GM12878 (cell line): ENCODE data around the gene TACC2. TPM values are rescaled to one million over a fixed set of nuclear protein-coding genes. Genes with fewer than 3 reads are reported as not detected.

Source experiments
- ATAC-seq: fragments of 200-7000 bp; cut with Tn5 transposase; 3 replicates; pipeline ENCODE4 v1.9.1; 2020; ENCODE audit warnings: mild to moderate bottlenecking, moderate library complexity
- BruUV-seq: library from RNA; stranded (reverse); fragments of 400-500 nt; replicated peaks from 2 replicates; lab custom pipeline; 2021; lab: Mats Ljungman, UMichigan
- CTCF ChIA-PET: fragments of 300-600 bp; sonication (Branson Sonifier 250); formaldehyde crosslinking; extraction: SDS; loops from one replicate; lab custom pipeline; 2021; ENCODE audit warnings: inconsistent platforms; lab: Yijun Ruan, JAX
- POLR2A ChIA-PET: fragments of 350-600 bp; formaldehyde crosslinking; extraction: SDS; loops from one replicate; lab custom pipeline; 2021; ENCODE audit warnings: inconsistent platforms; lab: Charles Lee
- RAD21 ChIA-PET: fragments of 300-600 bp; sonication (Branson Sonifier 250); formaldehyde crosslinking; loops from one replicate; lab custom pipeline; 2023; ENCODE audit warnings: antibody characterized with exemption; ENCODE audit not compliant: unreplicated experiment; lab: Charles Lee
- SMC1A ChIA-PET: fragments of 300-600 bp; sonication (Branson Sonifier 250); formaldehyde crosslinking; loops from one replicate; lab custom pipeline; 2023; ENCODE audit not compliant: unreplicated experiment, uncharacterized antibody; lab: Charles Lee
- DNase-seq: peaks from one replicate; pipeline ENCODE4 v3.0.0-alpha.2; 2011; ENCODE audit warnings: low read depth, low spot score
- FAIRE-seq: peaks from 3 replicates; lab custom pipeline; 2011; peaks lifted over from hg19 to GRCh38; lab: Jason Lieb, UNC
- H2AFZ ChIP-seq: 2 replicates; pipeline ENCODE4 v1.6.0; 2011; ENCODE audit warnings: low read depth, low read length, control low read depth; ENCODE audit not compliant: control insufficient read depth
- H3K27ac ChIP-seq: 2 replicates; pipeline ENCODE4 v1.5.1; 2011; ENCODE audit warnings: control low read depth; ENCODE audit not compliant: control insufficient read depth, insufficient read depth
- H3K27me3 ChIP-seq, 2 experiments: replicated peaks in 1 of 2; 2 replicates each; pipeline versions ENCODE4 v1.6.0 to v1.6.1; 2011; ENCODE audit warnings: low read length in 1 of 2; ENCODE audit not compliant: control insufficient read depth in 2 of 2, insufficient read depth in 2 of 2
- H3K36me3 ChIP-seq, 2 experiments: 2 replicates each; pipeline ENCODE4 v1.5.1; 2011; ENCODE audit warnings: low read length in 1 of 2; ENCODE audit not compliant: control insufficient read depth in 2 of 2, insufficient read depth in 2 of 2
- H3K4me1 ChIP-seq: 2 replicates; pipeline ENCODE4 v1.6.1; 2011; ENCODE audit warnings: mild to moderate bottlenecking, low read length, moderate library complexity, mixed read lengths; ENCODE audit not compliant: control insufficient read depth, insufficient read depth
- H3K4me2 ChIP-seq: 2 replicates; pipeline ENCODE4 v1.6.0; 2011; ENCODE audit warnings: control low read depth; ENCODE audit not compliant: control insufficient read depth, insufficient read depth
- H3K4me3 ChIP-seq: fragments of 200-600 bp; sonication (generic); 2 replicates; pipeline ENCODE4 v1.5.1; 2016
- H3K79me2 ChIP-seq: 2 replicates; pipeline ENCODE4 v1.6.0; 2011; ENCODE audit warnings: low read length; ENCODE audit not compliant: control insufficient read depth, insufficient read depth
- H3K9ac ChIP-seq: 2 replicates; pipeline ENCODE4 v1.8.0; 2011; ENCODE audit warnings: low read length, control low read depth, mixed read lengths; ENCODE audit not compliant: control insufficient read depth, insufficient read depth
- H3K9me3 ChIP-seq: replicated peaks from 3 replicates; pipeline ENCODE4 v1.5.1; 2011; ENCODE audit warnings: mild to moderate bottlenecking, low read length; ENCODE audit not compliant: control insufficient read depth, insufficient read depth
- H4K20me1 ChIP-seq: 2 replicates; pipeline ENCODE4 v1.6.0; 2011; ENCODE audit not compliant: control insufficient read depth, insufficient read depth
- CHD4 ChIP-seq: fragments of 200-600 bp; sonication (generic); IDR thresholded peaks from 2 replicates; pipeline ENCODE4 v1.6.1; 2016; ENCODE audit warnings: mild to moderate bottlenecking
- HCFC1 ChIP-seq: fragments of 150-350 bp; IDR thresholded peaks from 2 replicates; pipeline ENCODE4 v1.6.1; 2014; ENCODE audit warnings: low read length
- MYC ChIP-seq: IDR thresholded peaks from 2 replicates; pipeline ENCODE4 v1.6.1; 2011; ENCODE audit warnings: mild to moderate bottlenecking, low read length, moderate library complexity, inconsistent platforms; ENCODE audit not compliant: insufficient read depth, insufficient replicate concordance, insufficient read length, severe bottlenecking
- PAX8 ChIP-seq: fragments of 450-650 bp; IDR thresholded peaks from 2 replicates; pipeline ENCODE4 v1.6.1; 2017; ENCODE audit warnings: mild to moderate bottlenecking, moderate library complexity
- SMAD1 ChIP-seq: fragments of 450-650 bp; IDR thresholded peaks from 2 replicates; pipeline ENCODE4 v1.6.1; 2018; ENCODE audit warnings: mild to moderate bottlenecking, low read depth; ENCODE audit not compliant: partially characterized antibody
- SPI1 ChIP-seq: IDR thresholded peaks from 2 replicates; pipeline ENCODE4 v1.6.1; 2011; ENCODE audit warnings: low read depth, mild to moderate bottlenecking, low read length, moderate library complexity, borderline replicate concordance; ENCODE audit not compliant: insufficient read depth
- SREBF1 ChIP-seq: IDR thresholded peaks from 2 replicates; pipeline ENCODE4 v1.6.1; 2012; ENCODE audit warnings: mild to moderate bottlenecking, low read length
- ZSCAN29 ChIP-seq: fragments of 450-650 bp; IDR thresholded peaks from 2 replicates; pipeline ENCODE4 v1.6.1; 2017; ENCODE audit warnings: mild to moderate bottlenecking, moderate library complexity
- WGBS: methylation state at CpG from one replicate; pipeline ENCODE4 v1.1.6; 2016; ENCODE audit warnings: low lambda C conversion rate; ENCODE audit not compliant: insufficient replicate concordance, insufficient coverage; ENCODE audit errors: missing lambda C conversion rate; 5-methylcytosine and 5-hydroxymethylcytosine counted together
- in situ Hi-C: fragments of 300-500 bp; cut with MboI; formaldehyde crosslinking; loops from 9 replicates; pipeline ENCODE4 v1.14.3; 2018; ENCODE audit warnings: mixed read lengths
- intact Hi-C: fragments of 100-400 bp; cut with micrococcal nuclease; formaldehyde crosslinking; loops from one replicate; pipeline ENCODE4 v1.14.2; 2022; ENCODE audit not compliant: unreplicated experiment
- polyA plus RNA-seq, 11 experiments: library from polyadenylated mRNA; depleted of rRNA in 4 of 11; unstranded in 6 of 11; stranded (reverse) in 5 of 11; fragments of >200 nt; fragmentation: Nextera tagmentation in 4 of 11; fragmentation: Illumina TruSeq in 1 of 11; extraction: Ambion mirVana in 4 of 11; extraction: Trizol in 1 of 11; gene quantifications; 1 replicate in 1 of 11; 2 replicates in 10 of 11; pipeline versions ENCODE4 v1.2.1 to v1.2.3, GENCODE V29; 2011 to 2016; ENCODE audit warnings: inconsistent platforms in 2 of 11, missing spikeins in 2 of 11, low read depth in 1 of 11
- total RNA-seq, 4 experiments: library from RNA; depleted of rRNA in 3 of 4; stranded (reverse); fragments of >200 nt in 3 of 4; fragmentation: Illumina TruSeq in 1 of 4; extraction: Trizol in 1 of 4; gene quantifications; 2 replicates each; pipeline versions ENCODE4 v1.2.1 to v1.2.3, GENCODE V29; 2013 to 2021
- TF ChIP-seq, protein P1 (sequence below): fragments of 450-650 bp; IDR thresholded peaks from 2 replicates; pipeline ENCODE4 v1.6.1; 2017; ENCODE audit warnings: borderline replicate concordance
- TF ChIP-seq, protein P2 (sequence below): fragments of 450-650 bp; formaldehyde crosslinking; IDR thresholded peaks from 2 replicates; pipeline ENCODE4 v1.5.0; 2022; ENCODE audit warnings: mild to moderate bottlenecking, missing genetic modification characterization
- TF ChIP-seq, protein P3 (sequence below): fragments of 450-650 bp; IDR thresholded peaks from 2 replicates; pipeline ENCODE4 v1.6.1; 2018; ENCODE audit warnings: borderline replicate concordance, mild to moderate bottlenecking; ENCODE audit not compliant: partially characterized antibody
- TF ChIP-seq, protein P4 (sequence below): fragments of 450-650 bp; IDR thresholded peaks from 2 replicates; pipeline ENCODE4 v1.6.1; 2016; ENCODE audit warnings: mild to moderate bottlenecking
- TF ChIP-seq, protein P5 (sequence below): IDR thresholded peaks from 2 replicates; pipeline ENCODE4 v1.6.1; 2011; ENCODE audit warnings: mild to moderate bottlenecking, low read depth, low read length, moderate library complexity; ENCODE audit not compliant: insufficient replicate concordance

Gene TACC2
- total and polyA plus RNA-seq, 10 of the 15 experiments (the other 5 are each of a cell fraction or from before 2014, with no cell fraction given) = 0.07 to 0.64 (median 0.13) TPM; not detected in 5

DNA sequence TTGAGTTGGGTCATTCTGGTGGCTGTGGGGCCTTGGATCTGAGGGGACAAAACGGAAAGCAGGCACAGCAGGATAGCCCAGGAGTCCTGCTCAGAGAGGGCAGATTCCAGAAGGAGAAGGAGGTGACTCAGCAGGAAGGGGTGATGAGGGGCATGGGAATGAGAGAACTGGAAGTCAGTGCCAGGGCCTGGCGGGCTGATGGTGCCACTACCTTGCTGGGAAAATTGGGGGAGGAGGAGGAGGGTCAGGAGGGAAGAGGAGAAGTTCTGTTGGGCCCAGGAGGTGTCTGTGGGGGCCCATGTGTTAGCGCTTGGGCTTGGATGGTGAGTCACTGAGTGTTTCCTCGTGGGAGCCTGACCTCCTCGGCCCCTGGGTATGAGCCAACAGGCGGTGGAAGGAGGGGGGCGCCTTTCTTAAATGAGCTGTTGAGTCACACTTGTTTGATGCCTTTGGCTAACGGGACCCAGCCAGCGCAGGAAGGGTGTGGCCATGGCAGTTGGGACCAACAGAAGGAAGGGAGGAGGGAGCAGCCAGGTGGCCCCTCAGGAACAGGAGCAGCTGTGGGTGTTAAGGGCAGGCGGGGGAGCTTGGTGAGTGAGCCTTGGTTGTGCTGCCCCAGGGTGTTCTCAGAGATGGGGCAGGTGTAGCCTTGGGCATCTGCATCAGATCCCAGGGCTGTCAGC, 152.1 kb downstream of the TACC2 start:
- no TSS peak for BruUV-seq
- Histone ChIP-seq H4K20me1 (no peaks in the 10 kb centered on the region), H3K79me2 (no peaks in the 10 kb centered on the region), H2AFZ (no peak overlapping the region), H3K4me3 (no peak overlapping the region), H3K9ac (no peak overlapping the region), H3K27me3 (0 out of 4 replicates have a peak, but pooled peaks cover 0 to 2% of the 10 kb centered on the region in 2 experiments), H3K36me3 (no peaks in the 10 kb centered on the region; a peak in 1 of 4 replicates), H3K4me2 (no peak overlapping the region), H3K9me3 (no peaks in the 10 kb centered on the region), H3K4me1 (no peaks in the 10 kb centered on the region), H3K27ac (no peak overlapping the region)
- FAIRE-seq (no peak), DNase-seq (no peak), ATAC-seq (no peak)
- in situ Hi-C loops (no loop called here), intact Hi-C loops (loop anchor here (10.0 kb wide), 1 partner anchor 294 kb away; no protein-coding TSS in a partner anchor)
- 6% methylated on average over 7 of the region's 10 CpGs for WGBS
- CTCF ChIA-PET = interaction anchor here (0.7 to 1.2 kb wide), 2 partner anchors 36 to 295 kb away, joined by 3 read pairs; no protein-coding TSS in a partner anchor
- POLR2A ChIA-PET = no interaction called here
- SMC1A ChIA-PET = interaction anchor here (0.6 kb wide), 1 partner anchor 372 kb away, joined by 3 read pairs; no protein-coding TSS in a partner anchor
- RAD21 ChIA-PET = no interaction called here
- TF ChIP-seq SMAD1 (no peak), HCFC1 (no peak), ZSCAN29 (no peak), SPI1 (no peak), SREBF1 (no peak), CHD4 (no peak), PAX8 (no peak), MYC (no peak)
- TF ChIP-seq, protein P1, sequence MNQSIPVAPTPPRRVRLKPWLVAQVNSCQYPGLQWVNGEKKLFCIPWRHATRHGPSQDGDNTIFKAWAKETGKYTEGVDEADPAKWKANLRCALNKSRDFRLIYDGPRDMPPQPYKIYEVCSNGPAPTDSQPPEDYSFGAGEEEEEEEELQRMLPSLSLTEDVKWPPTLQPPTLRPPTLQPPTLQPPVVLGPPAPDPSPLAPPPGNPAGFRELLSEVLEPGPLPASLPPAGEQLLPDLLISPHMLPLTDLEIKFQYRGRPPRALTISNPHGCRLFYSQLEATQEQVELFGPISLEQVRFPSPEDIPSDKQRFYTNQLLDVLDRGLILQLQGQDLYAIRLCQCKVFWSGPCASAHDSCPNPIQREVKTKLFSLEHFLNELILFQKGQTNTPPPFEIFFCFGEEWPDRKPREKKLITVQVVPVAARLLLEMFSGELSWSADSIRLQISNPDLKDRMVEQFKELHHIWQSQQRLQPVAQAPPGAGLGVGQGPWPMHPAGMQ = no peak
- TF ChIP-seq, protein P2, sequence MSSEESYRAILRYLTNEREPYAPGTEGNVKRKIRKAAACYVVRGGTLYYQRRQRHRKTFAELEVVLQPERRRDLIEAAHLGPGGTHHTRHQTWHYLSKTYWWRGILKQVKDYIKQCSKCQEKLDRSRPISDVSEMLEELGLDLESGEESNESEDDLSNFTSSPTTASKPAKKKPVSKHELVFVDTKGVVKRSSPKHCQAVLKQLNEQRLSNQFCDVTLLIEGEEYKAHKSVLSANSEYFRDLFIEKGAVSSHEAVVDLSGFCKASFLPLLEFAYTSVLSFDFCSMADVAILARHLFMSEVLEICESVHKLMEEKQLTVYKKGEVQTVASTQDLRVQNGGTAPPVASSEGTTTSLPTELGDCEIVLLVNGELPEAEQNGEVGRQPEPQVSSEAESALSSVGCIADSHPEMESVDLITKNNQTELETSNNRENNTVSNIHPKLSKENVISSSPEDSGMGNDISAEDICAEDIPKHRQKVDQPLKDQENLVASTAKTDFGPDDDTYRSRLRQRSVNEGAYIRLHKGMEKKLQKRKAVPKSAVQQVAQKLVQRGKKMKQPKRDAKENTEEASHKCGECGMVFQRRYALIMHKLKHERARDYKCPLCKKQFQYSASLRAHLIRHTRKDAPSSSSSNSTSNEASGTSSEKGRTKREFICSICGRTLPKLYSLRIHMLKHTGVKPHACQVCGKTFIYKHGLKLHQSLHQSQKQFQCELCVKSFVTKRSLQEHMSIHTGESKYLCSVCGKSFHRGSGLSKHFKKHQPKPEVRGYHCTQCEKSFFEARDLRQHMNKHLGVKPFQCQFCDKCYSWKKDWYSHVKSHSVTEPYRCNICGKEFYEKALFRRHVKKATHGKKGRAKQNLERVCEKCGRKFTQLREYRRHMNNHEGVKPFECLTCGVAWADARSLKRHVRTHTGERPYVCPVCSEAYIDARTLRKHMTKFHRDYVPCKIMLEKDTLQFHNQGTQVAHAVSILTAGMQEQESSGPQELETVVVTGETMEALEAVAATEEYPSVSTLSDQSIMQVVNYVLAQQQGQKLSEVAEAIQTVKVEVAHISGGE (CRISPR knock-in tag) = no peak
- TF ChIP-seq, protein P3, sequence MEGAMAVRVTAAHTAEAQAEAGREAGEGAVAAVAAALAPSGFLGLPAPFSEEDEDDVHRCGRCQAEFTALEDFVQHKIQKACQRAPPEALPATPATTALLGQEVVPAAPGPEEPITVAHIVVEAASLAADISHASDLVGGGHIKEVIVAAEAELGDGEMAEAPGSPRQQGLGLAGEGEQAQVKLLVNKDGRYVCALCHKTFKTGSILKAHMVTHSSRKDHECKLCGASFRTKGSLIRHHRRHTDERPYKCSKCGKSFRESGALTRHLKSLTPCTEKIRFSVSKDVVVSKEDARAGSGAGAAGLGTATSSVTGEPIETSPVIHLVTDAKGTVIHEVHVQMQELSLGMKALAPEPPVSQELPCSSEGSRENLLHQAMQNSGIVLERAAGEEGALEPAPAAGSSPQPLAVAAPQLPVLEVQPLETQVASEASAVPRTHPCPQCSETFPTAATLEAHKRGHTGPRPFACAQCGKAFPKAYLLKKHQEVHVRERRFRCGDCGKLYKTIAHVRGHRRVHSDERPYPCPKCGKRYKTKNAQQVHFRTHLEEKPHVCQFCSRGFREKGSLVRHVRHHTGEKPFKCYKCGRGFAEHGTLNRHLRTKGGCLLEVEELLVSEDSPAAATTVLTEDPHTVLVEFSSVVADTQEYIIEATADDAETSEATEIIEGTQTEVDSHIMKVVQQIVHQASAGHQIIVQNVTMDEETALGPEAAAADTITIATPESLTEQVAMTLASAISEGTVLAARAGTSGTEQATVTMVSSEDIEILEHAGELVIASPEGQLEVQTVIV = no peak
- TF ChIP-seq, protein P4, sequence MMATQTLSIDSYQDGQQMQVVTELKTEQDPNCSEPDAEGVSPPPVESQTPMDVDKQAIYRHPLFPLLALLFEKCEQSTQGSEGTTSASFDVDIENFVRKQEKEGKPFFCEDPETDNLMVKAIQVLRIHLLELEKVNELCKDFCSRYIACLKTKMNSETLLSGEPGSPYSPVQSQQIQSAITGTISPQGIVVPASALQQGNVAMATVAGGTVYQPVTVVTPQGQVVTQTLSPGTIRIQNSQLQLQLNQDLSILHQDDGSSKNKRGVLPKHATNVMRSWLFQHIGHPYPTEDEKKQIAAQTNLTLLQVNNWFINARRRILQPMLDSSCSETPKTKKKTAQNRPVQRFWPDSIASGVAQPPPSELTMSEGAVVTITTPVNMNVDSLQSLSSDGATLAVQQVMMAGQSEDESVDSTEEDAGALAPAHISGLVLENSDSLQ = no peak
- TF ChIP-seq, protein P5, sequence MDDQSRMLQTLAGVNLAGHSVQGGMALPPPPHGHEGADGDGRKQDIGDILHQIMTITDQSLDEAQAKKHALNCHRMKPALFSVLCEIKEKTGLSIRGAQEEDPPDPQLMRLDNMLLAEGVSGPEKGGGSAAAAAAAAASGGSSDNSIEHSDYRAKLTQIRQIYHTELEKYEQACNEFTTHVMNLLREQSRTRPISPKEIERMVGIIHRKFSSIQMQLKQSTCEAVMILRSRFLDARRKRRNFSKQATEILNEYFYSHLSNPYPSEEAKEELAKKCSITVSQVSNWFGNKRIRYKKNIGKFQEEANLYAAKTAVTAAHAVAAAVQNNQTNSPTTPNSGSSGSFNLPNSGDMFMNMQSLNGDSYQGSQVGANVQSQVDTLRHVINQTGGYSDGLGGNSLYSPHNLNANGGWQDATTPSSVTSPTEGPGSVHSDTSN = no peak
